Esophagus muscularis mucosa (tissue), 4 donors: ENCODE data around the gene RUNX1.

ENCODE experiments used
- EP300 ChIP-seq: sonication (generic); formaldehyde crosslinking; IDR thresholded peaks from one replicate; pipeline ENCODE4 v1.6.1; 2017; ENCODE audit warnings: antibody characterized with exemption
- POLR2A ChIP-seq: fragments of 450-650 bp; IDR thresholded peaks from one replicate; pipeline ENCODE4 v1.6.1; 2017; ENCODE audit warnings: antibody characterized with exemption, moderate library complexity, mild to moderate bottlenecking, low read depth
- TF ChIP-seq, protein P1 (sequence below), 3 experiments: fragments of 200-600 bp in 2 of 3; fragments of 450-650 bp in 1 of 3; sonication (generic) in 2 of 3; IDR thresholded peaks; one replicate each; pipeline ENCODE4 v1.5.1; 2017 to 2019; ENCODE audit warnings: antibody characterized with exemption in 3 of 3, mild to moderate bottlenecking in 2 of 3, moderate library complexity in 1 of 3

DNA sequence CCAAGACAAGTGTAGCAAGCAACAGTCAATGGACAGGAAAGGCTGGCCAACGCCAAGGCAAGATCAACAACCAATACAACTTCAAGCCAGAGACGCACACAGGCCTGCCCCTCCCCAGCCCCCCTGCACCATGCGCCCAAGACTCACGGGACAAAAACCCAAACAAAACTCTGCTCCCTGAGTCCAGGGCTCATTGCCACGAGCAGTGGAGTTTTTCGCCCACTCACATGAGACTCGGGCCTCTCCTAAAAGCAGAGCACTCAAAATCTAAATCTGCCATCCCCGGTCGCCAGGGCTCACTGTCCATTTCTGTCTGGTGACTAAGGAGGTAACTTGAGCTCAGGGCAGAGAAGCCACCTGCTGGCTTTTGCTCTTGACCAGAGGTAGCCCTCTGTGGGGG lies 205.5 kb downstream of the RUNX1 start:
- no peak for TF ChIP-seq POLR2A
- TF ChIP-seq, protein P1, sequence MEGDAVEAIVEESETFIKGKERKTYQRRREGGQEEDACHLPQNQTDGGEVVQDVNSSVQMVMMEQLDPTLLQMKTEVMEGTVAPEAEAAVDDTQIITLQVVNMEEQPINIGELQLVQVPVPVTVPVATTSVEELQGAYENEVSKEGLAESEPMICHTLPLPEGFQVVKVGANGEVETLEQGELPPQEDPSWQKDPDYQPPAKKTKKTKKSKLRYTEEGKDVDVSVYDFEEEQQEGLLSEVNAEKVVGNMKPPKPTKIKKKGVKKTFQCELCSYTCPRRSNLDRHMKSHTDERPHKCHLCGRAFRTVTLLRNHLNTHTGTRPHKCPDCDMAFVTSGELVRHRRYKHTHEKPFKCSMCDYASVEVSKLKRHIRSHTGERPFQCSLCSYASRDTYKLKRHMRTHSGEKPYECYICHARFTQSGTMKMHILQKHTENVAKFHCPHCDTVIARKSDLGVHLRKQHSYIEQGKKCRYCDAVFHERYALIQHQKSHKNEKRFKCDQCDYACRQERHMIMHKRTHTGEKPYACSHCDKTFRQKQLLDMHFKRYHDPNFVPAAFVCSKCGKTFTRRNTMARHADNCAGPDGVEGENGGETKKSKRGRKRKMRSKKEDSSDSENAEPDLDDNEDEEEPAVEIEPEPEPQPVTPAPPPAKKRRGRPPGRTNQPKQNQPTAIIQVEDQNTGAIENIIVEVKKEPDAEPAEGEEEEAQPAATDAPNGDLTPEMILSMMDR (IDR thresholded peaks at IDR 0.05) = no peak
- no peak for TF ChIP-seq EP300
